ENCODE measurements around the gene SLC25A19.

DNA sequence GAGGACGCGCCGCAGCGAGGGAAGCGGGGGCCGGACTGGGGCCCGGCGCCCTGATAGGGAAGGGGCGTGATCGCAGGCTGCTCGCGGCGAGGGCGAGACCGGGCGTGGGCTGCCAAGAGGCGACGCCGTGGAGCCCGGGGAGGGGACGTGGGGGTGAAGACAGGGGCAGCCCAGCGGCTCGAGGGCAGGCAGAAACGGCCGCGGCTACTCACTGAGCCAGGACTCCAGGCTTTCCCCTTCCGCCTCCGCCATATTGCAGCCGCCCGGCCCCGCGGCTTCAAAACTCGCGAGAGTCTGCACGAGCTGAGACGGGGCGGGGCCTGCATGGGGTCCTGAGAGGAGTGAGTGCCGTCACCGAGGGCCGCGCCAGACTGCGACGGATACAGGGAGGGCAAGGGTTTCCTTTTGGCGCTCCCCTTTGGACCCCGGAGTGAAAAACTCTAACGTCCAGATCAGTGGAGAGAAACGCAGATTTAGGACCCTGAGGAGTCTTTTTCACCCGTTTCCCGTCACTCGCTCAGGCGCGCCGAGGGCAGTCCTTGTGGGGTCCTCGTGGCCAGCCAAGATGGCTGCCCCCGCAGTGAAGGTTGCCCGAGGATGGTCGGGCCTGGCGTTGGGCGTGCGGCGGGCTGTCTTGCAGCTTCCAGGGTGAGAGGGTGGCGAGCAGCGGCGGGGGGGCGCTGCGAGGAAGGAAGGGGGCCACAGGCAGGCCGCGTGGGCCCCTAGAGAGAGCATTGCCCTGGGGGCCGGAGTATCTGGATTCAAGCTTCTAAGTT, 27.7 kb downstream of the SLC25A19 start, which contains the start of the genes GGA3 and MRPS7:
- TF ChIP-seq NBN (IDR thresholded peaks at IDR 0.05) (peak; percentile 95), IKZF1 (conservative IDR thresholded peaks at IDR 0.05) (peak; percentile 81), SMC3 (IDR thresholded peaks at IDR 0.05; ENCODE audit: borderline replicate concordance, low read length) (no peak), EP300 (IDR thresholded peaks at IDR 0.05; ENCODE audit: borderline replicate concordance in 1 of 2, control insufficient read depth in 1 of 2, low read depth in 2 of 2, low read length in 2 of 2) (0 out of 4 replicates have a peak, but pooled peaks of 1 of the 2 experiments have one; percentile 12), SIN3A (IDR thresholded peaks at IDR 0.05; ENCODE audit: low read depth, low read length) (no peak; the same call in 1 of the 2 replicates), ZNF274 (IDR thresholded peaks at IDR 0.05; ENCODE audit: insufficient read depth, insufficient read length) (no peak), WRNIP1 (IDR thresholded peaks at IDR 0.05; ENCODE audit: borderline replicate concordance, low read depth, low read length) (0 out of 2 replicates have a peak, but pooled peaks have one; percentile 33), POLR2A (IDR thresholded peaks at IDR 0.05; ENCODE audit: low read depth, low read length) (peak; percentile 91), TAF1 (IDR thresholded peaks at IDR 0.05; ENCODE audit: borderline replicate concordance, low read depth, low read length) (peak; percentile 91), ZNF384 (IDR thresholded peaks at IDR 0.05; ENCODE audit: borderline replicate concordance, low read depth, low read length) (no peak), BACH1 (IDR thresholded peaks at IDR 0.05; ENCODE audit: borderline replicate concordance) (peak; percentile 65)
- TF ChIP-seq, protein P1, sequence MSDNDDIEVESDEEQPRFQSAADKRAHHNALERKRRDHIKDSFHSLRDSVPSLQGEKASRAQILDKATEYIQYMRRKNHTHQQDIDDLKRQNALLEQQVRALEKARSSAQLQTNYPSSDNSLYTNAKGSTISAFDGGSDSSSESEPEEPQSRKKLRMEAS (IDR thresholded peaks at IDR 0.05; ENCODE audit: low read depth, low read length): peak; percentile 88; the same call in 1 of the 2 replicates
- TF ChIP-seq, protein P2, sequence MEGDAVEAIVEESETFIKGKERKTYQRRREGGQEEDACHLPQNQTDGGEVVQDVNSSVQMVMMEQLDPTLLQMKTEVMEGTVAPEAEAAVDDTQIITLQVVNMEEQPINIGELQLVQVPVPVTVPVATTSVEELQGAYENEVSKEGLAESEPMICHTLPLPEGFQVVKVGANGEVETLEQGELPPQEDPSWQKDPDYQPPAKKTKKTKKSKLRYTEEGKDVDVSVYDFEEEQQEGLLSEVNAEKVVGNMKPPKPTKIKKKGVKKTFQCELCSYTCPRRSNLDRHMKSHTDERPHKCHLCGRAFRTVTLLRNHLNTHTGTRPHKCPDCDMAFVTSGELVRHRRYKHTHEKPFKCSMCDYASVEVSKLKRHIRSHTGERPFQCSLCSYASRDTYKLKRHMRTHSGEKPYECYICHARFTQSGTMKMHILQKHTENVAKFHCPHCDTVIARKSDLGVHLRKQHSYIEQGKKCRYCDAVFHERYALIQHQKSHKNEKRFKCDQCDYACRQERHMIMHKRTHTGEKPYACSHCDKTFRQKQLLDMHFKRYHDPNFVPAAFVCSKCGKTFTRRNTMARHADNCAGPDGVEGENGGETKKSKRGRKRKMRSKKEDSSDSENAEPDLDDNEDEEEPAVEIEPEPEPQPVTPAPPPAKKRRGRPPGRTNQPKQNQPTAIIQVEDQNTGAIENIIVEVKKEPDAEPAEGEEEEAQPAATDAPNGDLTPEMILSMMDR (IDR thresholded peaks at IDR 0.05 in 2 of 3, conservative IDR thresholded peaks at IDR 0.05 in 1 of 3; ENCODE audit: control insufficient read depth in 2 of 3, extremely low read depth in 1 of 3, insufficient read depth in 1 of 3, low read depth in 3 of 3, low read length in 3 of 3): no peak; a peak in 1 of 6 replicates

Measured in GM12878 (cell line).